Astrocyte of the spinal cord (primary cell): ENCODE measurements around the gene KLF1.
"Not testable (repeated sequence)": the region's sequence is repeated elsewhere in the genome, so short reads cannot be mapped to it uniquely, and the experiment has no call there.

Source experiments
- DNase-seq: peaks from one replicate; pipeline ENCODE4 v3.0.0; 2011; ENCODE audit warnings: low read depth, low spot score
- H3K4me3 ChIP-seq: 2 replicates; pipeline ENCODE4 v1.5.1; 2011; ENCODE audit warnings: low read depth, mild to moderate bottlenecking, low read length, moderate library complexity
- CTCF ChIP-seq: IDR thresholded peaks from 2 replicates; pipeline ENCODE4 v1.5.1; 2012; ENCODE audit warnings: low read depth, mild to moderate bottlenecking, low read length, inconsistent platforms
- in situ Hi-C: cut with HindIII; loops from 2 replicates; pipeline ENCODE4 v1.10.0; 2017; ENCODE audit warnings: low sequenced_read_pairs

The KLF1 gene

DNA sequence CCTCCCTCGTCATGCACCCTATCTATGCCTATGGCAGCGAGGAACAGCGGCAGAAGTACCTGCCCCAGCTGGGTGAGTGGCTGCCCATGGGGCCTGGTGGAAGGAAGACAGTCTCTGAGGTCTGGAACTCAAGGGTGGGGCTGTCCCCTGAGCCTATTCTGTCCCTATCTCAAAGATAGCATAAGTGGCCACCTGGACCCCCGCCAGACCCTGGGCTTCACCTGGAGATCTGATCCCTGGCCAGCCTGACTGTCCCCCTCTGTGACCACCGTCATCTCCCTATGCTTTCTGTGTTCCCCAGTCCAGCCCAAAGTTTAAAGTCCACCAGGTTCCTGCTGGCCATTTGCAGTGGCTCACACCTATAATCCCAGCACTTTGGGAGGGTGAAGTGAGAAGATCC, 6.6 kb upstream of the KLF1 start:
- DNase-seq = no peak
- TF ChIP-seq CTCF = no peak
- in situ Hi-C loops = no loop called here
- H3K4me3 ChIP-seq = no peak overlapping the region

GRCh38 chr19:12891553-12892021, 4.6 kb upstream of the KLF1 start:
- peak overlapping the region; percentile 79 for H3K4me3 ChIP-seq
- in situ Hi-C loops = no loop called here
- no peak for TF ChIP-seq CTCF
- no peak for DNase-seq

DNA sequence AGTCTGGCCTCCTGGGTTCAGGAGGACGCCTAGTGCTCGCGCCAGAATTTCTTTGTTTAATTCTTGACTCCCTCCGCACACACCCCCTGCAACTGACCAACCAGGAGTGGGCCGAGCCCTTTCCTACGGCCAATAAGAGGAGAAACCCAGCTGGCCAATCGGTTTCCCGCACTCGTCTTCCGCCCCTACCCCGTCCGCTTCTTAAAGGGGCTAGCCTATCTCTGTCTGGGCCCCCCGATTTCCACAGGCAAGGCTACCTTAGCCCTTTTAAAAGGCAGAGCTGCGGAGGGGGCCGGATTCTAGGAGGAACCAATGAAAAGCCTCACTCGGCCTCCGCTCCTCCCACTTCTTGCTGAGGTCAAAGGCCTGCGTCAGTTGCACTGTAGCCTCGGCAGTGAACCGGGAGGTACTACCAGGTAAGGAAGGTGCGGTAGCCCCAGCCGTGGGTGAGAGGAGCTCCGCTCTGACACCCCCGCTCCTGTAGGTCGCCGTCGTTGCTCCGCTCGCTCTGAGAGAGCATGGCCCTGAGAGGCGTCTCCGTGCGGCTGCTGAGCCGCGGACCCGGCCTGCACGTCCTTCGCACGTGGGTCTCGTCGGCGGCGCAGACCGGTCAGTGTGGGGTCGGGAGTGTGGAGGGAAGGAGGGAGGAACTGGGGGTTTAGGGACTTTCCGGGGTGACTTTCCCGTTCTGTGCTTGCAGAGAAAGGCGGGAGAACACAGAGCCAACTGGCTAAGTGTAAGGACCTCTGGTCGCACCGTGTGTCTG, 4.0 kb upstream of the KLF1 start, which contains the start of gene GCDH:
Gene GCDH, plus strand, starts transcription at position 374 of the 766 bp plus-strand sequence. Its CDS starts 145 bp downstream, at position 519.
- H3K4me3 ChIP-seq = peak within 1 kb of the TSS; percentile 79
- peak; percentile 98 for DNase-seq
- TF ChIP-seq CTCF = no peak
- in situ Hi-C loops = no loop called here

- peak overlapping the region; percentile 10 for H3K4me3 ChIP-seq
- DNase-seq, in situ Hi-C loops: not testable (repeated sequence)
Measured at GRCh38 chr19:12890299-12890786, 3.3 kb upstream of the KLF1 start.

GRCh38 chr19:12888006-12888603, 1.1 kb upstream of the KLF1 start:
- no peak for DNase-seq
- H3K4me3 ChIP-seq = no peak overlapping the region
- in situ Hi-C loops = no loop called here
- TF ChIP-seq CTCF = no peak

DNA sequence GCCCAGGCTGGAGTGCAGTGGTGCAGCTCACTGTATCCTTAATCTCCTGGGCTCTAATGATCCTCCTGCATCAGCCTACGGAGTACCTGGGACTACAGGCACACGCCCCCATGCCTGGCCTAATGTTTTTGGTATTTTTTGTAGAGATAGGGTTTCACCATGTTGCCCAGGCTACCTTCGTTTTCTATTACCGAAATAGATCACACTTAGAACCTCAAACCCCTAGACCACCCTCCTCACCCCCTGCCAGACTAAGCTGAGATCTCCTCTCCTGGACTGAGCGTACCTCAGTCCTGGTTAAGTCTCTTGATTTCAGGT, 391 bp downstream of the KLF1 start:
- in situ Hi-C loops = no loop called here
- no peak overlapping the region for H3K4me3 ChIP-seq
- TF ChIP-seq CTCF = no peak
- no peak for DNase-seq
